Heart right ventricle (tissue), 16 donors: ENCODE data around the gene C10orf95. TPM values are rescaled to one million over a fixed set of nuclear protein-coding genes. Genes with fewer than 3 reads are reported as not detected.
"Not testable (repeated sequence)": the region's sequence is repeated elsewhere in the genome, so short reads cannot be mapped to it uniquely, and the experiment has no call there.

Experiments used
- ATAC-seq, 8 donors: fragments of 200-7000 bp; cut with Tn5 transposase; one replicate each; pipeline ENCODE4 v1.9.1; 2020; ENCODE audit warnings: mild to moderate bottlenecking in 8 of 8, moderate library complexity in 8 of 8, moderate number of reproducible peaks in 1 of 8
- DNase-seq, 2 donors: peaks; one replicate each; pipeline ENCODE4 v3.0.0-alpha.2; 2020
- H3K27ac ChIP-seq, 10 donors: fragments of 200-600 bp; sonication (generic) in 2 of 10; one replicate each; pipeline versions ENCODE4 v1.5.0 to v1.8.0; 2020 to 2022; ENCODE audit warnings: mild to moderate bottlenecking in 3 of 10
- H3K27me3 ChIP-seq, 7 donors: fragments of 200-600 bp; one replicate each; pipeline ENCODE4 v1.8.0; 2021 to 2022; ENCODE audit warnings: mild to moderate bottlenecking in 2 of 7
- H3K36me3 ChIP-seq, 9 donors: fragments of 200-600 bp; sonication (generic) in 1 of 9; one replicate each; pipeline versions ENCODE4 v1.5.0 to v1.8.0; 2020 to 2022; ENCODE audit warnings: mild to moderate bottlenecking in 2 of 9
- H3K4me1 ChIP-seq, 9 donors: fragments of 200-600 bp; sonication (generic) in 1 of 9; one replicate each; pipeline versions ENCODE4 v1.5.0 to v1.8.0; 2020 to 2022; ENCODE audit warnings: mild to moderate bottlenecking in 4 of 9
- H3K4me3 ChIP-seq, 10 donors: fragments of 200-600 bp; sonication (generic) in 2 of 10; one replicate each; pipeline versions ENCODE4 v1.5.0 to v1.8.0; 2020 to 2022; ENCODE audit warnings: mild to moderate bottlenecking in 7 of 10, moderate library complexity in 2 of 10
- H3K9me3 ChIP-seq, 11 donors: fragments of 200-600 bp in 10 of 11; sonication (generic) in 2 of 11; one replicate each; pipeline versions ENCODE4 v1.5.0 to v1.8.0; 2013 to 2022; ENCODE audit warnings: mild to moderate bottlenecking in 2 of 11, control low read depth in 1 of 11, moderate library complexity in 1 of 11
- CTCF ChIP-seq, 9 donors: fragments of 200-600 bp; sonication (generic) in 2 of 9; IDR thresholded peaks; one replicate each; pipeline versions ENCODE4 v1.5.0 to v1.8.0; 2021 to 2022; ENCODE audit warnings: antibody characterized with exemption in 9 of 9, mild to moderate bottlenecking in 5 of 9, moderate library complexity in 1 of 9
- WGBS, 2 donors: extraction: QIAGEN DNeasy Blood & Tissue Kit; methylation state at CpG; one replicate each; pipeline ENCODE4 v1.1.7; 2013; ENCODE audit warnings: inconsistent platforms in 1 of 2; 5-methylcytosine and 5-hydroxymethylcytosine counted together
- intact Hi-C, 10 donors: fragments of 100-400 bp; cut with DNase I; formaldehyde crosslinking; loops; one replicate each; pipeline versions ENCODE4 v1.11.1 to v1.14.2; 2022
- long read RNA-seq, 3 donors: library from polyadenylated mRNA; unstranded; transcript quantifications; one replicate each; pipeline ENCODE4 v2.0.0, GENCODE V29; 2020 to 2021
- polyA plus RNA-seq, 2 donors: library from polyadenylated mRNA; stranded (reverse); fragments of 200-250 nt; gene quantifications; one replicate each; pipeline ENCODE4 v1.2.3, GENCODE V29; 2013
- total RNA-seq, 10 donors: library from RNA; stranded (reverse); fragmentation: NEBNext Ultra II Directional in 3 of 10; extraction: Animal tissue kit (Norgen Biotek cat#: 25700) in 3 of 10; gene quantifications; one replicate each; pipeline versions ENCODE4 v1.2.1 to v1.2.4, GENCODE V29; 2021 to 2023
- donor health status: Arrhythmogenic right ventricular cardiomyopathy.
- donor health status: ischemic (EF 13 %, LVEDD 7.1; RV severe dilation, severe dysfunction).
- donor health status: healthy with polysubstance abuse.
- donor health status: DM: no; HTN: yes; CAD: no.
- donor health status: DM: no; HTN: no; CAD: no.
- donor health status: ischemic (EF 25% LVEDD 6.9; RV normal size, moderate dysfunction).
- donor health status: ischemic (EF 25% LVEDD 5.7; RV mildly dilated, moderate dysfunction).
- donor health status: healthy.
- donor health status: DM: yes; HTN: yes; CAD: no.
- donor health status: Ischemic cardiomyopathy.
- donor health status: ischemic (EF 35%, LVEDD 5.7; RV mildly dilated, moderate dysfunction).
- donor health status: nonischemic (EF 11% LVEDD 7.7; RV severe dilation, severe dysfunction).
- donor health status: DM: yes; HTN: yes; CAD: no.
- donor health status: PGD.
- donor health status: ischemic (EF 29% LVEDD 5.4; RV normal size, mild dysfunction).
- donor health status: nonischemic (EF 23%, LVEDD 6.1; RV moderate dilation, normal function).

Gene C10orf95
- total RNA-seq: not detected
- polyA plus RNA-seq: not detected
- long read RNA-seq, donor 1: 0 reads
- long read RNA-seq, donor 2, partial matches to known transcripts: 0 of 2 reads
- long read RNA-seq, donor 2, other reads (novel, unspliced or antisense): 2 of 2 reads
- long read RNA-seq, donor 3: 0 reads

- 38% methylated on average over 28 of the region's 28 CpGs for WGBS, 2 donors
- intact Hi-C loops: loop anchor here in 1 of 10 donors (10.0 kb wide), 1 partner anchor 57 kb away; the partner anchor contains the start of gene NFKB2
- DNase-seq: no peak
- Histone ChIP-seq H3K9me3 (no peaks in the 10 kb centered on the region), H3K27me3 (no peaks in the 10 kb centered on the region), H3K4me3 (peak within 1 kb of the TSS; percentile 74 to 88 (median 82)), H3K36me3 (peaks cover 0 to 12% (median 0%) of the 10 kb centered on the region in 9 donors), H3K27ac (peak within 1 kb of the TSS in 9 of 10 donors; percentile 73 to 90 (median 85)), H3K4me1 (peaks cover 2 to 65% (median 17%) of the 10 kb centered on the region in 9 donors)
- TF ChIP-seq CTCF (IDR thresholded peaks at IDR 0.05): no peak
- no peak for ATAC-seq
Observed at GRCh38 chr10:102451105-102451969, at the start of gene C10orf95. Gene C10orf95, minus strand, starts transcription at chr10:102451543. Its CDS starts 450 bp downstream, at chr10:102451093.

GRCh38 chr10:102500686-102501085 is 49.3 kb upstream of the C10orf95 start:
- peak overlapping the region in 6 of 10 donors; percentile 82 to 95 (median 94) for H3K27ac ChIP-seq
- H3K36me3 ChIP-seq: peaks cover 0 to 12% (median 0%) of the 10 kb centered on the region in 9 donors
- not testable (repeated sequence) for ATAC-seq, H3K9me3 ChIP-seq, H3K27me3 ChIP-seq, DNase-seq
- H3K4me3 ChIP-seq: peak overlapping the region in 4 of 10 donors; percentile 80 to 96 (median 88)
- H3K4me1 ChIP-seq: peaks cover 11 to 74% (median 45%) of the 10 kb centered on the region in 9 donors
- WGBS, 2 donors: 96% methylated on average over 13 of the region's 13 CpGs
- intact Hi-C loops: loop anchor here in 3 of 10 donors (5.0 to 10.0 kb wide), 5 partner anchors 68 to 368 kb away; partner anchors contain the start of genes ARL3 (in 2 of the 3), FBXL15 (in 2 of the 3), SFXN2 (in 2 of the 3) and CUEDC2 (in 1 of the 3)

- Histone ChIP-seq H3K4me3 (no peak overlapping the region), H3K27me3 (no peaks in the 10 kb centered on the region), H3K36me3 (peaks cover 0 to 22% (median 0%) of the 10 kb centered on the region in 9 donors), H3K4me1 (peaks cover 11 to 63% (median 35%) of the 10 kb centered on the region in 9 donors), H3K9me3 (no peaks in the 10 kb centered on the region), H3K27ac (no peak overlapping the region)
- DNase-seq (no peak), ATAC-seq (no peak)
- WGBS, 2 donors: 87 to 92% methylated on average over 3 of the region's 3 CpGs
- intact Hi-C loops: no loop called here
- no peak for TF ChIP-seq CTCF (IDR thresholded peaks at IDR 0.05)
Observed at GRCh38 chr10:102499356-102499755, 48.0 kb upstream of the C10orf95 start.

- ATAC-seq (no peak), DNase-seq (no peak)
- Histone ChIP-seq H3K27ac (peak overlapping the region in 1 of 10 donors; percentile 0), H3K4me1 (peaks cover 9 to 72% (median 43%) of the 10 kb centered on the region in 9 donors), H3K27me3 (no peaks in the 10 kb centered on the region), H3K9me3 (no peaks in the 10 kb centered on the region), H3K36me3 (peaks cover 0 to 35% (median 0%) of the 10 kb centered on the region in 9 donors), H3K4me3 (no peak overlapping the region)
- whole genome bisulfite sequencing, 2 donors: 88 to 91% methylated on average over 1 of the region's 1 CpG
- TF ChIP-seq CTCF (IDR thresholded peaks at IDR 0.05): no peak
- intact Hi-C loops: no loop called here
Observed at GRCh38 chr10:102497545-102497944, 46.2 kb upstream of the C10orf95 start.
